ENCODE results near the gene LAMA5.

Gene LAMA5

GRCh38 chr20:62266851-62267250 is 100.3 kb downstream of the LAMA5 start:
- WGBS: 97% methylated on average over 13 of the region's 13 CpGs
- Histone ChIP-seq H3K9me3 (ENCODE audit: insufficient read depth, low read depth, low read length) (peaks cover 14% of the 10 kb centered on the region; the same call in 1 of the 2 replicates), H3K4me3 (ENCODE audit: low read length) (no peak overlapping the region), H3K27me3 (ENCODE audit: insufficient read depth, low read length) (no peaks in the 10 kb centered on the region), H3K4me1 (ENCODE audit: insufficient read depth, low read length) (no peaks in the 10 kb centered on the region), H3K36me3 (ENCODE audit: insufficient read depth, low read length) (peaks cover 47% of the 10 kb centered on the region), H3K27ac (ENCODE audit: low read depth, low read length) (no peak overlapping the region), H3K9ac (ENCODE audit: low read depth, low read length) (no peak overlapping the region)

- Histone ChIP-seq H3K9ac (ENCODE audit: low read depth, low read length) (no peak overlapping the region), H3K36me3 (ENCODE audit: insufficient read depth, low read length) (peaks cover 50% of the 10 kb centered on the region), H3K27ac (ENCODE audit: low read depth, low read length) (no peak overlapping the region), H3K9me3 (ENCODE audit: insufficient read depth, low read depth, low read length) (peaks cover 14% of the 10 kb centered on the region; the same call in 1 of the 2 replicates), H3K4me1 (ENCODE audit: insufficient read depth, low read length) (no peaks in the 10 kb centered on the region), H3K27me3 (ENCODE audit: insufficient read depth, low read length) (no peaks in the 10 kb centered on the region), H3K4me3 (ENCODE audit: low read length) (no peak overlapping the region)
- 96% methylated on average over 9 of the region's 10 CpGs for WGBS
These were observed 100.8 kb downstream of the LAMA5 start for GRCh38 chr20:62266340-62266739.

GRCh38 chr20:62265365-62265764 is 101.7 kb downstream of the LAMA5 start:
- no peak overlapping the region for H3K27ac ChIP-seq (ENCODE audit: low read depth, low read length)
- no peaks in the 10 kb centered on the region for H3K4me1 ChIP-seq (ENCODE audit: insufficient read depth, low read length)
- H3K9ac ChIP-seq (ENCODE audit: low read depth, low read length): no peak overlapping the region
- H3K27me3 ChIP-seq (ENCODE audit: insufficient read depth, low read length): no peaks in the 10 kb centered on the region
- peaks cover 55% of the 10 kb centered on the region for H3K36me3 ChIP-seq (ENCODE audit: insufficient read depth, low read length)
- H3K9me3 ChIP-seq (ENCODE audit: insufficient read depth, low read depth, low read length): peaks cover 14% of the 10 kb centered on the region; the same call in 1 of the 2 replicates
- H3K4me3 ChIP-seq (ENCODE audit: low read length): no peak overlapping the region
- WGBS: no CpG with 5 or more reads among the region's 1 CpG

- H3K9ac ChIP-seq (ENCODE audit: low read depth, low read length): no peak overlapping the region
- WGBS: 96% methylated on average over 14 of the region's 14 CpGs
- peaks cover 58% of the 10 kb centered on the region for H3K36me3 ChIP-seq (ENCODE audit: insufficient read depth, low read length)
- H3K27me3 ChIP-seq (ENCODE audit: insufficient read depth, low read length): no peaks in the 10 kb centered on the region
- no peaks in the 10 kb centered on the region for H3K4me1 ChIP-seq (ENCODE audit: insufficient read depth, low read length)
- peaks cover 14% of the 10 kb centered on the region; the same call in 1 of the 2 replicates for H3K9me3 ChIP-seq (ENCODE audit: insufficient read depth, low read depth, low read length)
- no peak overlapping the region for H3K4me3 ChIP-seq (ENCODE audit: low read length)
- no peak overlapping the region for H3K27ac ChIP-seq (ENCODE audit: low read depth, low read length)
These were observed 103.7 kb downstream of the LAMA5 start for GRCh38 chr20:62263396-62263795.

GRCh38 chr20:62262064-62262463 is 105.0 kb downstream of the LAMA5 start:
- no peaks in the 10 kb centered on the region for H3K27me3 ChIP-seq (ENCODE audit: insufficient read depth, low read length)
- H3K27ac ChIP-seq (ENCODE audit: low read depth, low read length): no peak overlapping the region
- H3K9ac ChIP-seq (ENCODE audit: low read depth, low read length): no peak overlapping the region
- H3K4me1 ChIP-seq (ENCODE audit: insufficient read depth, low read length): no peaks in the 10 kb centered on the region
- peaks cover 60% of the 10 kb centered on the region for H3K36me3 ChIP-seq (ENCODE audit: insufficient read depth, low read length)
- H3K9me3 ChIP-seq (ENCODE audit: insufficient read depth, low read depth, low read length): peaks cover 14% of the 10 kb centered on the region; the same call in 1 of the 2 replicates
- no peak overlapping the region for H3K4me3 ChIP-seq (ENCODE audit: low read length)
- 95% methylated on average over 10 of the region's 10 CpGs for WGBS

GRCh38 chr20:62259294-62259565 is 107.9 kb downstream of the LAMA5 start:
- H3K9ac ChIP-seq (ENCODE audit: low read depth, low read length): no peak overlapping the region
- H3K9me3 ChIP-seq (ENCODE audit: insufficient read depth, low read depth, low read length): no peaks in the 10 kb centered on the region
- no peak overlapping the region for H3K27ac ChIP-seq (ENCODE audit: low read depth, low read length)
- H3K36me3 ChIP-seq (ENCODE audit: insufficient read depth, low read length): peaks cover 38% of the 10 kb centered on the region
- 94% methylated on average over 8 of the region's 8 CpGs for WGBS
- H3K4me3 ChIP-seq (ENCODE audit: low read length): no peak overlapping the region
- H3K4me1 ChIP-seq (ENCODE audit: insufficient read depth, low read length): peaks cover 1% of the 10 kb centered on the region; the same call in 1 of the 2 replicates
- no peaks in the 10 kb centered on the region for H3K27me3 ChIP-seq (ENCODE audit: insufficient read depth, low read length)

All from HUES64 (cell line).